ENCODE data around the gene ZNF76.

GRCh38 chr6:35309611-35310264 lies 50.2 kb downstream of the ZNF76 start:
- no peak for TF ChIP-seq CTCF (IDR thresholded peaks at IDR 0.05)
- TF ChIP-seq POLR2A (IDR thresholded peaks at IDR 0.05), result no peak
